OCI-LY7 (cell line): ENCODE results near the gene CFTR. TPM values are rescaled to one million over a fixed set of nuclear protein-coding genes. Genes with fewer than 3 reads are reported as not detected.

Experiments
- BruUV-seq: library from RNA; stranded (reverse); fragments of 400-500 nt; replicated peaks from 2 replicates; lab custom pipeline; 2021; lab: Mats Ljungman, UMichigan
- CTCF ChIA-PET: fragments of 300-600 bp; sonication (Branson Sonifier 250); formaldehyde crosslinking; loops from one replicate; lab custom pipeline; 2022; ENCODE audit warnings: antibody characterized with exemption; ENCODE audit not compliant: unreplicated experiment; lab: Charles Lee
- POLR2A ChIA-PET: fragments of 300-600 bp; sonication (Branson Sonifier 250); formaldehyde crosslinking; loops from one replicate; lab custom pipeline; 2022; ENCODE audit warnings: antibody characterized with exemption; lab: Charles Lee
- DNase-seq: peaks from one replicate; pipeline ENCODE4 v3.0.0-alpha.2; 2015; ENCODE audit warnings: low spot score
- H2AFZ ChIP-seq: fragments of 200-600 bp; sonication (generic), shearing (Covaris generic); 2 replicates; pipeline ENCODE4 v1.6.1; 2014; ENCODE audit warnings: mild to moderate bottlenecking, antibody characterized with exemption, low read length, moderate library complexity
- H3K27ac ChIP-seq: fragments of 200-600 bp; sonication (generic); 2 replicates; pipeline ENCODE4 v1.5.1; 2014; ENCODE audit warnings: mixed run types, low read depth, mild to moderate bottlenecking, moderate library complexity, low read length, inconsistent platforms; ENCODE audit not compliant: poor library complexity, severe bottlenecking
- H3K36me3 ChIP-seq: fragments of 200-600 bp; sonication (generic); 2 replicates; pipeline ENCODE4 v1.6.1; 2014; ENCODE audit warnings: mild to moderate bottlenecking, antibody characterized with exemption, low read length, moderate library complexity, mixed read lengths; ENCODE audit not compliant: insufficient read depth
- H3K4me1 ChIP-seq: fragments of 200-600 bp; sonication (generic); 2 replicates; pipeline ENCODE4 v1.5.1; 2014; ENCODE audit warnings: mild to moderate bottlenecking, low read length; ENCODE audit not compliant: insufficient read depth, poor library complexity, severe bottlenecking
- H3K4me2 ChIP-seq: fragments of 200-600 bp; sonication (generic); 2 replicates; pipeline ENCODE4 v1.6.1; 2014; ENCODE audit warnings: mild to moderate bottlenecking, low read length
- H3K4me3 ChIP-seq: fragments of 200-600 bp; sonication (generic); 2 replicates; pipeline ENCODE4 v1.5.1; 2014; ENCODE audit warnings: mild to moderate bottlenecking, low read depth, low read length; ENCODE audit not compliant: poor library complexity, severe bottlenecking
- H3K79me2 ChIP-seq: fragments of 200-600 bp; sonication (generic); 2 replicates; pipeline ENCODE4 v1.6.1; 2016; ENCODE audit warnings: low read depth, mild to moderate bottlenecking, low read length, moderate library complexity, mixed read lengths; ENCODE audit not compliant: insufficient read depth
- H3K9me2 ChIP-seq: fragments of 200-600 bp; sonication (generic); 2 replicates; pipeline ENCODE4 v1.6.1; 2016; ENCODE audit warnings: mild to moderate bottlenecking, low read length, mixed read lengths; ENCODE audit not compliant: insufficient read depth
- H3K9me3 ChIP-seq: fragments of 200-600 bp; sonication (generic); 2 replicates; pipeline ENCODE4 v1.6.1; 2014; ENCODE audit warnings: mild to moderate bottlenecking, mixed run types, low read length, mixed read lengths
- H4K20me1 ChIP-seq: fragments of 200-600 bp; sonication (generic); 2 replicates; pipeline ENCODE4 v1.6.1; 2014; ENCODE audit warnings: mild to moderate bottlenecking, antibody characterized with exemption, low read length, moderate library complexity, mixed read lengths; ENCODE audit not compliant: insufficient read depth
- EZH2phosphoT487 ChIP-seq: fragments of 200-600 bp; sonication (generic); IDR thresholded peaks from 2 replicates; pipeline ENCODE4 v1.6.1; 2018; ENCODE audit warnings: low read depth, borderline replicate concordance, mild to moderate bottlenecking, mixed run types, antibody characterized with exemption, low read length, moderate library complexity, mixed read lengths
- intact Hi-C: fragments of 100-400 bp; cut with micrococcal nuclease; formaldehyde crosslinking; loops from one replicate; pipeline ENCODE4 v1.10.0; 2022; ENCODE audit not compliant: unreplicated experiment
- total RNA-seq, 2 experiments: library from RNA; depleted of rRNA in 1 of 2; stranded (reverse); fragments of >200 nt in 1 of 2; shearing (Covaris generic) in 1 of 2; gene quantifications; 2 replicates each; pipeline ENCODE4 v1.2.3, GENCODE V29; 2014 to 2022
- TF ChIP-seq, protein P1 (sequence below): fragments of 200-600 bp; sonication (generic); conservative IDR thresholded peaks from 2 replicates; pipeline ENCODE4 v1.5.1; 2014; ENCODE audit warnings: mild to moderate bottlenecking, antibody characterized with exemption, low read length, moderate library complexity, mixed read lengths

Gene CFTR
- total RNA-seq, 2 experiments from 2014 or later = not detected

DNA sequence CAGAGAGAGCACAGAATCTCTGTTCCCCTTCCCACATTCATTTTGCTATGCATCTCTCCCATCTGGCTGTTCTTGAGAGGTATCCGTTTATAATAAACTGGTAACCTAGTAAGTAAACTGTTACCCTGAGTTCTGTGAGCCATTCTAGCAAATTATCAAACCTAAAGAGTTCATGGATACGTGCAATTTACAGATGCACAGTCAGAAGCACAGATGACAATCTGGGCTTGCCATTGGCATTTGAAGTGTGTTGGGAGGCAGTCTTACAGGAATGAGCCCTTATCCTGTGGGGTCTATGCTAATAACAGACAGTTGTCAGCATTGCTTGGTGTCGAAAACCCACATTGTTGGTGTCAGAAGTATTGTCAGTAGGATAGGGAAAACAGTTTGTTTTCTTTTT, 151.8 kb downstream of the CFTR start:
- no peaks in the 10 kb centered on the region for H3K79me2 ChIP-seq
- H3K4me1 ChIP-seq = no peaks in the 10 kb centered on the region
- H4K20me1 ChIP-seq = no peaks in the 10 kb centered on the region
- no TSS peak for BruUV-seq
- H3K9me3 ChIP-seq = no peaks in the 10 kb centered on the region
- H3K4me3 ChIP-seq = no peak overlapping the region
- H3K36me3 ChIP-seq = no peaks in the 10 kb centered on the region
- intact Hi-C loops = no loop called here
- no peaks in the 10 kb centered on the region for H3K9me2 ChIP-seq
- DNase-seq = no peak
- CTCF ChIA-PET = no interaction called here
- POLR2A ChIA-PET = interaction anchor here (0.7 kb wide), 1 partner anchor 575 kb away, joined by 3 read pairs; no protein-coding TSS in a partner anchor
- H3K4me2 ChIP-seq = no peak overlapping the region
- no peak overlapping the region for H3K27ac ChIP-seq
- H2AFZ ChIP-seq = no peak overlapping the region
- no peak for TF ChIP-seq EZH2phosphoT487
- TF ChIP-seq, protein P1, sequence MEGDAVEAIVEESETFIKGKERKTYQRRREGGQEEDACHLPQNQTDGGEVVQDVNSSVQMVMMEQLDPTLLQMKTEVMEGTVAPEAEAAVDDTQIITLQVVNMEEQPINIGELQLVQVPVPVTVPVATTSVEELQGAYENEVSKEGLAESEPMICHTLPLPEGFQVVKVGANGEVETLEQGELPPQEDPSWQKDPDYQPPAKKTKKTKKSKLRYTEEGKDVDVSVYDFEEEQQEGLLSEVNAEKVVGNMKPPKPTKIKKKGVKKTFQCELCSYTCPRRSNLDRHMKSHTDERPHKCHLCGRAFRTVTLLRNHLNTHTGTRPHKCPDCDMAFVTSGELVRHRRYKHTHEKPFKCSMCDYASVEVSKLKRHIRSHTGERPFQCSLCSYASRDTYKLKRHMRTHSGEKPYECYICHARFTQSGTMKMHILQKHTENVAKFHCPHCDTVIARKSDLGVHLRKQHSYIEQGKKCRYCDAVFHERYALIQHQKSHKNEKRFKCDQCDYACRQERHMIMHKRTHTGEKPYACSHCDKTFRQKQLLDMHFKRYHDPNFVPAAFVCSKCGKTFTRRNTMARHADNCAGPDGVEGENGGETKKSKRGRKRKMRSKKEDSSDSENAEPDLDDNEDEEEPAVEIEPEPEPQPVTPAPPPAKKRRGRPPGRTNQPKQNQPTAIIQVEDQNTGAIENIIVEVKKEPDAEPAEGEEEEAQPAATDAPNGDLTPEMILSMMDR = no peak

DNA sequence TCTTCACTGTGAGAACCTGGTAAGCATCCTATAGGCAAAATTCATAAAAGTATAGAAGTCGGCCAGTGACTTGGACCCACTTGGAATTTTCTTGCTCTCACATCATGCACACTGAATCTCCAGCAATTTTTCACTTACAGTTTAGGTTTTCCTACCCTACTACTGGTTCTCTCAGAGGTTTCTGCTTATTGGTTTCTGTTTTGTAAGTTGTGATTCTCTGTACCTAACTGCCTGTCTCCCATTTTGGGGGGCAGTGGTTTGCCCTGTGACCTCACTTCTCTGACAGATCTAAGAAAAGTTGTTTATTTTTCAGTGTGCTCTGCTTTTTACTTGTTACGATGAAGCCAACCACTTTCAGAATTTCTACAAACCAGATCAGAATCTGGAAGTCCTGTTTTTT, 158.1 kb downstream of the CFTR start:
- Histone ChIP-seq H3K9me3 (no peaks in the 10 kb centered on the region), H3K27ac (no peak overlapping the region), H2AFZ (no peak overlapping the region), H3K4me1 (no peaks in the 10 kb centered on the region), H3K79me2 (no peaks in the 10 kb centered on the region), H4K20me1 (no peaks in the 10 kb centered on the region), H3K4me3 (no peak overlapping the region), H3K36me3 (no peaks in the 10 kb centered on the region), H3K9me2 (no peaks in the 10 kb centered on the region), H3K4me2 (no peak overlapping the region)
- intact Hi-C loops = no loop called here
- DNase-seq = no peak
- no TSS peak for BruUV-seq
- ChIA-PET CTCF (no interaction called here), POLR2A (no interaction called here)
- TF ChIP-seq EZH2phosphoT487 = no peak
- TF ChIP-seq, protein P1 = no peak

DNA sequence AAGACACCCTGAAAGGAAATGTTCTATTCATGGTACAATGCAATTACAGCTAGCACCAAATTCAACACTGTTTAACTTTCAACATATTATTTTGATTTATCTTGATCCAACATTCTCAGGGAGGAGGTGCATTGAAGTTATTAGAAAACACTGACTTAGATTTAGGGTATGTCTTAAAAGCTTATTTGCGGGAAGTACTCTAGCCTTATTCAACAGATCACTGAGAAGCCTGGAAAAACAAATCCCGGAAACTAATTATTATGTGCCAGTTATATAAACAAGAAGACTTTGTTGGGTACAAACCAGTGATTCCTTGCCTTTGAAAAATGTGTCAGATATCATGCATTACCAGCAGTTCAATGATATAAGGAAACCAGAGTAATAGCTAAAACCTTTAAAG, 160.1 kb downstream of the CFTR start:
- Histone ChIP-seq H2AFZ (no peak overlapping the region), H3K4me3 (no peak overlapping the region), H3K4me1 (no peaks in the 10 kb centered on the region), H3K4me2 (no peak overlapping the region), H3K9me2 (no peaks in the 10 kb centered on the region), H3K27ac (no peak overlapping the region), H4K20me1 (no peaks in the 10 kb centered on the region), H3K79me2 (no peaks in the 10 kb centered on the region), H3K36me3 (no peaks in the 10 kb centered on the region), H3K9me3 (no peaks in the 10 kb centered on the region)
- intact Hi-C loops = no loop called here
- DNase-seq = no peak
- BruUV-seq = no TSS peak
- ChIA-PET POLR2A (interaction anchor here (0.6 to 1.0 kb wide), 3 partner anchors 10 to 1109 kb away, joined by 3 to 4 read pairs (median 3); no protein-coding TSS in a partner anchor), CTCF (no interaction called here)
- TF ChIP-seq, protein P1 = no peak
- no peak for TF ChIP-seq EZH2phosphoT487
